Fibroblast of the conjunctiva (primary cell): ENCODE results near the gene FNDC1.

Source experiments
- DNase-seq: peaks from one replicate; pipeline ENCODE4 v3.0.0-alpha.2; 2010; ENCODE audit warnings: low read depth

FNDC1 gene

GRCh38 chr6:159309723-159310122 lies 140.5 kb downstream of the FNDC1 start:
- DNase-seq, result no peak

- no peak for DNase-seq
Measured at GRCh38 chr6:159311618-159312017, 142.4 kb downstream of the FNDC1 start.

GRCh38 chr6:159312206-159312605 lies 143.0 kb downstream of the FNDC1 start:
- no peak for DNase-seq

GRCh38 chr6:159313018-159313417 lies 143.8 kb downstream of the FNDC1 start:
- DNase-seq, result no peak

GRCh38 chr6:159315562-159315961 lies 146.4 kb downstream of the FNDC1 start:
- no peak for DNase-seq

- no peak for DNase-seq
Measured at GRCh38 chr6:159317430-159317829, 148.2 kb downstream of the FNDC1 start.

- DNase-seq, result no peak
Measured at GRCh38 chr6:159321267-159321666, 152.1 kb downstream of the FNDC1 start.
